Measurements from ENCODE around the gene PJA1. TPM values are rescaled to one million over a fixed set of nuclear protein-coding genes. Genes with fewer than 3 reads are reported as not detected.

Gene PJA1
- total and polyA plus RNA-seq, 10 donors, result 8.6 to 22.2 (median 13.4) TPM

- DNase-seq, result peak; percentile 6
- H3K36me3 ChIP-seq, result no peaks in the 10 kb centered on the region
- WGBS, 5 donors, result 41 to 70% (median 66%) methylated on average over 3 of the region's 3 CpGs
- TF ChIP-seq, protein P1, sequence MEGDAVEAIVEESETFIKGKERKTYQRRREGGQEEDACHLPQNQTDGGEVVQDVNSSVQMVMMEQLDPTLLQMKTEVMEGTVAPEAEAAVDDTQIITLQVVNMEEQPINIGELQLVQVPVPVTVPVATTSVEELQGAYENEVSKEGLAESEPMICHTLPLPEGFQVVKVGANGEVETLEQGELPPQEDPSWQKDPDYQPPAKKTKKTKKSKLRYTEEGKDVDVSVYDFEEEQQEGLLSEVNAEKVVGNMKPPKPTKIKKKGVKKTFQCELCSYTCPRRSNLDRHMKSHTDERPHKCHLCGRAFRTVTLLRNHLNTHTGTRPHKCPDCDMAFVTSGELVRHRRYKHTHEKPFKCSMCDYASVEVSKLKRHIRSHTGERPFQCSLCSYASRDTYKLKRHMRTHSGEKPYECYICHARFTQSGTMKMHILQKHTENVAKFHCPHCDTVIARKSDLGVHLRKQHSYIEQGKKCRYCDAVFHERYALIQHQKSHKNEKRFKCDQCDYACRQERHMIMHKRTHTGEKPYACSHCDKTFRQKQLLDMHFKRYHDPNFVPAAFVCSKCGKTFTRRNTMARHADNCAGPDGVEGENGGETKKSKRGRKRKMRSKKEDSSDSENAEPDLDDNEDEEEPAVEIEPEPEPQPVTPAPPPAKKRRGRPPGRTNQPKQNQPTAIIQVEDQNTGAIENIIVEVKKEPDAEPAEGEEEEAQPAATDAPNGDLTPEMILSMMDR (IDR thresholded peaks at IDR 0.05 in 8 of 11, conservative IDR thresholded peaks at IDR 0.05 in 3 of 11), result no peak
- TF ChIP-seq POLR2A (IDR thresholded peaks at IDR 0.05) (no peak), POLR2AphosphoS5 (IDR thresholded peaks at IDR 0.05) (no peak)
- H3K4me1 ChIP-seq, result peaks cover 0 to 11% (median 3%) of the 10 kb centered on the region in 6 donors
- no peak overlapping the region for H3K4me3 ChIP-seq
- peaks cover 0 to 39% (median 10%) of the 10 kb centered on the region in 7 donors for H3K27me3 ChIP-seq (replicated peaks in 1 of 7)
- intact Hi-C loops (cut with DNase I; ENCODE audit: low total_unique reads), result no loop called here
- H3K9me3 ChIP-seq, result no peaks in the 10 kb centered on the region
- H3K27ac ChIP-seq, result peak overlapping the region in 2 of 8 donors; percentile 0 to 32
Observed at GRCh38 chrX:69138512-69138911, 26.7 kb downstream of the PJA1 start.

- Histone ChIP-seq H3K4me1 (peaks cover 0 to 11% (median 3%) of the 10 kb centered on the region in 6 donors), H3K36me3 (no peaks in the 10 kb centered on the region), H3K27ac (peak overlapping the region in 4 of 8 donors; percentile 0 to 68 (median 16)), H3K27me3 (replicated peaks in 1 of 7) (peaks cover 0 to 43% (median 10%) of the 10 kb centered on the region in 7 donors), H3K9me3 (no peaks in the 10 kb centered on the region), H3K4me3 (no peak overlapping the region)
- no peak for DNase-seq
- TF ChIP-seq, protein P1 (IDR thresholded peaks at IDR 0.05 in 8 of 11, conservative IDR thresholded peaks at IDR 0.05 in 3 of 11), result no peak
- TF ChIP-seq POLR2AphosphoS5 (IDR thresholded peaks at IDR 0.05), result no peak
- no peak for TF ChIP-seq POLR2A (IDR thresholded peaks at IDR 0.05)
- 36 to 75% (median 55%) methylated on average over 2 of the region's 2 CpGs for WGBS, 5 donors
- intact Hi-C loops (cut with DNase I; ENCODE audit: low total_unique reads), result no loop called here
Observed at GRCh38 chrX:69138118-69138390, 27.2 kb downstream of the PJA1 start.

DNA sequence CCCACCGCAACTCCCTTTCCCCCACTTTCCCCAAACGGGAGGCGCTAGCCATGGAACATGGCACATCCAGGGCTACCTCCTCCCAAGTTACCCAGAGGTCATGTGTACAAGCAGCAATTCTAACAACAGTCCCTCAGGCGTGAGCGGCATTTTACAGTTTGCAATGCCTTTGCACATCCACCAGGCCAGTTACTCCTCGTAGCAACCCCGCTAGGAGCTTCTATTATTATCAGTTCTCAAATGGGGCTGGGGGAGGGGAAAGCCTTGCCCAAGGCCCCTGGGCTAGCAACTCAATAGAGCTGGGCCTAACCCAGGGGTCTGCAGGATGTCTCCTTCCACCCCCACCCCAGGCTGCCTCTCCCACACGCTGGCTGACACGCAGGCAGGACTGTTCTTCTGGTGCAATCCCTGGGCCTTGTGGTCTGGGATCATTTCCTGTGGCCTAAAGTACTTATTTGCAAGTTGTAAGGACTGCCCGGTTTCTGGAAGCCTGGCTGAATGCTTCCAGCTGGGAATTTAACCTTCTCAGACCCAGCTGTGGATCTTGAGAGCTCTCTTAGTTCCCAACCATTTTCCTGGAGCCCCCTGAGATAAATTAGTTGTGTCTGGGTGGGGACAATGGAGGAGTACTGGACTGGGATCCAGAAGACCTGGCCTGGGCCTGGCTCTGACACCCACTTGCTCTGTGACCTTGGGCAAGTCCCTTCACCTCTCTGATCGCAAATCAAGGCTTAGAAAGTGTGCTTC is 27.7 kb downstream of the PJA1 start:
- Histone ChIP-seq H3K4me1 (peaks cover 0 to 11% (median 3%) of the 10 kb centered on the region in 6 donors), H3K36me3 (no peaks in the 10 kb centered on the region), H3K9me3 (no peaks in the 10 kb centered on the region), H3K4me3 (no peak overlapping the region), H3K27ac (peak overlapping the region in 6 of 8 donors; percentile 7 to 68 (median 60)), H3K27me3 (replicated peaks in 1 of 7) (peaks cover 0 to 48% (median 12%) of the 10 kb centered on the region in 7 donors)
- WGBS, 5 donors, result 50 to 62% (median 59%) methylated on average over 8 to 11 of the region's 11 CpGs
- intact Hi-C loops (cut with DNase I; ENCODE audit: low total_unique reads), result no loop called here
- peak; percentile 56 for DNase-seq
- peak in 1 of 3 donors; percentile 36 for TF ChIP-seq POLR2AphosphoS5 (IDR thresholded peaks at IDR 0.05)
- TF ChIP-seq, protein P1 (IDR thresholded peaks at IDR 0.05 in 8 of 11, conservative IDR thresholded peaks at IDR 0.05 in 3 of 11), result no peak

DNA sequence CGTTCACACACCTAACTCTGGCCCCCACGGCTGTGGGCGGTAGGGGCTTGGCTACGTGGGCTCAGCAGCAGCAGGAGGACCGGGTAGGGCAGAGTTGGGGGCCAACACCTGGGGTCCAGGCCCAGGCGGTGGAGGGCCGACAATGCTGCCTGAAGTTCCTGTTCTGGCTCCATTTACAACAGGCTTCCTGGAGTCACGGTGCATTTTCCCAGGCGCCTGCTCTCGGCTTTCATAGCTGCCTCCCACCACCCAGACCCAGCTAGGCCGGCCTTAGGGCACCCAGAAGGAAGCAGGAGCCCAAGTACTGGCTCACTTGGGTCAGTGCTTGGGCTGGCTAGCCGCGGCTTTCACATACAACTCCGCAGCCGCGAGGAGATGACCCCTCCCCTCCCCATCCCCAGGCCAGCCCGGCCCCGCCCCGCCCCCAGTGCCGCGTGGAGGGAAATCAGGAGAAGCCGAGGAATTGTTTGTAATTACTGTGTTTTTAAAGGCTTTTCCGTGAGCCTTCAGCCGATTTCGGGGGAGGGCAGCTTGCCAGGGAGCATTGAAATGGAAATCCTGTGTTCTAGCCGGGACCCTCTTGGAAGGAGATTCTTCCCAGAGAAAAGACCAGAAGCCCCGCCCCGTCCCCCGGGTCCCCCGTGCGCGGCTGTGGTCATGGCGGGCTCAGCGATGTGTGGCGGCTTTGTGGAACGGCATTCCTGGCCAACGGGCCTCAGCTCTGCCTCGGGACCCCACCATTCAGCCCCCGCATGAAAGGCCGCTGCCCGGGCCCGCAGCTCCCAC is 28.5 kb downstream of the PJA1 start:
- Histone ChIP-seq H3K27ac (peak overlapping the region in 6 of 8 donors; percentile 26 to 68 (median 64)), H3K36me3 (no peaks in the 10 kb centered on the region), H3K9me3 (no peaks in the 10 kb centered on the region), H3K27me3 (replicated peaks in 1 of 7) (peaks cover 0 to 55% (median 12%) of the 10 kb centered on the region in 7 donors), H3K4me1 (peaks cover 0 to 11% (median 3%) of the 10 kb centered on the region in 6 donors), H3K4me3 (no peak overlapping the region)
- TF ChIP-seq POLR2A (IDR thresholded peaks at IDR 0.05) (no peak), POLR2AphosphoS5 (IDR thresholded peaks at IDR 0.05) (no peak)
- TF ChIP-seq, protein P1 (IDR thresholded peaks at IDR 0.05 in 8 of 11, conservative IDR thresholded peaks at IDR 0.05 in 3 of 11), result no peak
- WGBS, 5 donors, result 6 to 37% (median 19%) methylated on average over 26 to 42 of the region's 42 CpGs
- intact Hi-C loops (cut with DNase I; ENCODE audit: low total_unique reads), result no loop called here
- peak; percentile 67 for DNase-seq
